ENCODE measurements around the gene SLC25A3. TPM values are rescaled to one million over a fixed set of nuclear protein-coding genes. Genes with fewer than 3 reads are reported as not detected.

Gene SLC25A3
- total and polyA plus RNA-seq, 2 of the 13 experiments (the other 11 are each of a cell fraction or from before 2014, with no cell fraction given) = 292 to 829 TPM

DNA sequence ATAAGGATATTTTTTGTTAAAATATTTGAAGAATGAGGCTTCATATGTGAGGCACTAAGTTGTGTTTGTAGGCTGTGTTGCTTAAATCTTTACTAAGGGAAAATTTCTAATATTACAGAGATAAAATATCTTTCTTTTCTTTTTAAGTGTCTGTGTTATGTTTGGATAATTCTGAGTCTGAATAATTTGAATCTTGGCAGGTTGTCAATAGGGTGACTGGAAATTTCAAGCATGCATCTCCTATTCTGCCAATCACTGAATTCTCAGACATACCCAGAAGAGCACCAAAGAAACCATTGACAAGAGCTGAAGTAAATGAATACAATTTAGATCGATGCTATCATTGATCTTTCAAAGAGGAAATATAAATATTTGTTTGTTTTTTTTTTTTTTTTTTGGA lies 48.7 kb upstream of the SLC25A3 start:
- Histone ChIP-seq H2AFZ (ENCODE audit: low read length) (no peak overlapping the region), H3K79me2 (ENCODE audit: insufficient read depth, low read length) (peaks cover 9% of the 10 kb centered on the region), H4K20me1 (ENCODE audit: insufficient read depth, low read length) (no peaks in the 10 kb centered on the region), H3K36me3 (replicated peaks in 1 of 2; ENCODE audit: control insufficient read depth in 1 of 2, insufficient read depth in 2 of 2, low read length in 2 of 2) (peaks cover 3 to 52% of the 10 kb centered on the region in 2 experiments), H3K4me1 (ENCODE audit: insufficient read depth, low read length) (no peaks in the 10 kb centered on the region), H3K4me3 (replicated peaks in 1 of 3; ENCODE audit: insufficient read depth in 1 of 3, low read depth in 2 of 3, low read length in 3 of 3) (no peak overlapping the region), H3K27me3 (ENCODE audit: control insufficient read depth in 1 of 2, insufficient read depth in 2 of 2, low read length in 2 of 2) (no peaks in the 10 kb centered on the region), H3K4me2 (ENCODE audit: low read depth, low read length) (no peak overlapping the region), H3K9ac (ENCODE audit: insufficient read depth, low read depth, low read length) (no peak overlapping the region), H3K27ac (ENCODE audit: extremely low read length, insufficient read depth, low read length) (no peak overlapping the region), H3K9me3 (ENCODE audit: low read length) (no peaks in the 10 kb centered on the region)
- ChIA-PET POLR2A (no interaction called here), CTCF (ENCODE audit: low intra/inter-chr PET ratio, low total read pairs) (no interaction called here)
- FAIRE-seq (no peak), DNase-seq (ENCODE audit: low spot score) (no peak), ATAC-seq (no peak)
- intact Hi-C loops (cut with micrococcal nuclease; ENCODE audit: unreplicated experiment) (no loop called here), in situ Hi-C loops (cut with HindIII; ENCODE audit: extremely low pct_ligation_motif_present, low pct_unique_long_range_greater_than_20kb) (no loop called here)
- no TSS peak for BruUV-seq (replicated peaks)
- 97% methylated on average over 1 of the region's 1 CpG for WGBS (ENCODE audit: low lambda C conversion rate)
- no peak for TF ChIP-seq ZFP37 (CRISPR knock-in tag; IDR thresholded peaks at IDR 0.05; ENCODE audit: borderline replicate concordance)
- TF ChIP-seq, protein P1, sequence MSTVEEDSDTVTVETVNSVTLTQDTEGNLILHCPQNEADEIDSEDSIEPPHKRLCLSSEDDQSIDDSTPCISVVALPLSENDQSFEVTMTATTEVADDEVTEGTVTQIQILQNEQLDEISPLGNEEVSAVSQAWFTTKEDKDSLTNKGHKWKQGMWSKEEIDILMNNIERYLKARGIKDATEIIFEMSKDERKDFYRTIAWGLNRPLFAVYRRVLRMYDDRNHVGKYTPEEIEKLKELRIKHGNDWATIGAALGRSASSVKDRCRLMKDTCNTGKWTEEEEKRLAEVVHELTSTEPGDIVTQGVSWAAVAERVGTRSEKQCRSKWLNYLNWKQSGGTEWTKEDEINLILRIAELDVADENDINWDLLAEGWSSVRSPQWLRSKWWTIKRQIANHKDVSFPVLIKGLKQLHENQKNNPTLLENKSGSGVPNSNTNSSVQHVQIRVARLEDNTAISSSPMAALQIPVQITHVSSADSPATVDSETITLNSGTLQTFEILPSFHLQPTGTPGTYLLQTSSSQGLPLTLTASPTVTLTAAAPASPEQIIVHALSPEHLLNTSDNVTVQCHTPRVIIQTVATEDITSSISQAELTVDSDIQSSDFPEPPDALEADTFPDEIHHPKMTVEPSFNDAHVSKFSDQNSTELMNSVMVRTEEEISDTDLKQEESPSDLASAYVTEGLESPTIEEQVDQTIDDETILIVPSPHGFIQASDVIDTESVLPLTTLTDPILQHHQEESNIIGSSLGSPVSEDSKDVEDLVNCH (CRISPR knock-in tag; IDR thresholded peaks at IDR 0.05) = no peak
- TF ChIP-seq ZNF451 (CRISPR knock-in tag; IDR thresholded peaks at IDR 0.05) = no peak
- no peak for TF ChIP-seq ZNF598 (CRISPR knock-in tag; IDR thresholded peaks at IDR 0.05; ENCODE audit: borderline replicate concordance)
- TF ChIP-seq SNRNP70 (IDR thresholded peaks at IDR 0.05; ENCODE audit: low read depth, low read length) = no peak
- TF ChIP-seq PITX1 (CRISPR knock-in tag; IDR thresholded peaks at IDR 0.05) = no peak
- TF ChIP-seq, protein P2, sequence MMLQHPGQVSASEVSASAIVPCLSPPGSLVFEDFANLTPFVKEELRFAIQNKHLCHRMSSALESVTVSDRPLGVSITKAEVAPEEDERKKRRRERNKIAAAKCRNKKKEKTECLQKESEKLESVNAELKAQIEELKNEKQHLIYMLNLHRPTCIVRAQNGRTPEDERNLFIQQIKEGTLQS (CRISPR knock-in tag; IDR thresholded peaks at IDR 0.05) = no peak
- TF ChIP-seq ZNF136 (CRISPR knock-in tag; IDR thresholded peaks at IDR 0.05; ENCODE audit: low read depth) = no peak
- TF ChIP-seq ZNF816 (CRISPR knock-in tag; IDR thresholded peaks at IDR 0.05; ENCODE audit: borderline replicate concordance) = no peak
- TF ChIP-seq HMGA1 (CRISPR knock-in tag; conservative IDR thresholded peaks at IDR 0.05) = no peak
- TF ChIP-seq HNRNPK (IDR thresholded peaks at IDR 0.05; ENCODE audit: low read depth, low read length, poor library complexity, severe bottlenecking) = no peak
- no peak for TF ChIP-seq ZZZ3 (CRISPR knock-in tag; IDR thresholded peaks at IDR 0.05; ENCODE audit: borderline replicate concordance)
- no peak for TF ChIP-seq SMAD9 (CRISPR knock-in tag; IDR thresholded peaks at IDR 0.05)
- TF ChIP-seq MAFF (IDR thresholded peaks at IDR 0.05; ENCODE audit: low read depth, low read length) = no peak

Measured in HepG2 (cell line).